ENCODE data around the gene UGT1A9. TPM values are rescaled to one million over a fixed set of nuclear protein-coding genes. Genes with fewer than 3 reads are reported as not detected.

UGT1A9 gene
- total and polyA plus RNA-seq, 2 of the 4 experiments (the other 2 are of a cell fraction), result not detected

DNA sequence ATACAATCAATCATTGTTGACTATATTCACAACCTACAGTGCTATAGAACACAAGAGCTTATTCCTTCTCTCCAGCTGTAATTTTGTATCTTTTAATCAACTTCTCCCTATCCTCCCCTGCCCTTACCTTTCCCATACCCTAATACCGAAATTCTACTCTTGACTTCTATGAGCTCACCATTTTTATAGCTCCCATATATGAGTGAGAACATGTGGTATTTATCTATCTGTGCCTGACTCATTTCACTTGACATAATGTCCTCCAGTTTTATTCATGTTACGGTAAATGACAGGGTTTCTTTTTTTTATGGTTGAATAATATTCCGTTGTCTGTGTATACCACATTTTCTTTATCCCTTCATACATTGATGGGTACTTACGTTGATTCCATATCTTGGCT is 109.1 kb downstream of the UGT1A9 start:
- Histone ChIP-seq H3K36me3 (ENCODE audit: control insufficient read depth, insufficient read depth, low read length) (no peaks in the 10 kb centered on the region), H2AK9ac (replicated peaks; ENCODE audit: low read depth, low read length, poor library complexity) (no peak overlapping the region), H3K4ac (ENCODE audit: low read depth, low read length) (no peak overlapping the region), H2AK5ac (ENCODE audit: low read depth, low read length) (no peak overlapping the region), H2BK15ac (ENCODE audit: low read depth, low read length) (no peak overlapping the region), H3K56ac (ENCODE audit: extremely low read depth, insufficient read depth, low read length) (no peak overlapping the region), H3K79me1 (ENCODE audit: low read depth in 1 of 2, low read length in 2 of 2) (no peaks in the 10 kb centered on the region), H4K20me1 (ENCODE audit: insufficient read depth, low read length) (no peaks in the 10 kb centered on the region), H4K91ac (ENCODE audit: insufficient read depth, low read depth, low read length) (no peak overlapping the region), H2BK5ac (ENCODE audit: low read depth, low read length, poor library complexity, severe bottlenecking) (no peak overlapping the region), H2BK20ac (ENCODE audit: low read depth, low read length) (no peak overlapping the region), H3K27me3 (ENCODE audit: control insufficient read depth, insufficient read depth, low read length) (no peaks in the 10 kb centered on the region), H3K14ac (replicated peaks; ENCODE audit: low read depth, low read length) (no peak overlapping the region), H3K27ac (ENCODE audit: insufficient read depth, low read length) (no peak overlapping the region), H3K4me3 (ENCODE audit: insufficient read depth, low read depth, low read length) (no peak overlapping the region), H3K9ac (ENCODE audit: low read depth, low read length) (no peak overlapping the region), H2AFZ (replicated peaks; ENCODE audit: low read length, poor library complexity) (no peak overlapping the region), H3K9me3 (ENCODE audit: control insufficient read depth, insufficient read depth, low read length) (peaks cover 3% of the 10 kb centered on the region; the same call in 1 of the 2 replicates), H3K9me1 (ENCODE audit: insufficient read depth, low read length) (no peaks in the 10 kb centered on the region), H3K4me1 (ENCODE audit: control insufficient read depth, insufficient read depth, low read length) (no peaks in the 10 kb centered on the region), H4K5ac (ENCODE audit: low read depth, low read length) (no peak overlapping the region), H3K23ac (ENCODE audit: low read depth, low read length) (no peak overlapping the region), H3K18ac (ENCODE audit: low read depth, low read length) (no peak overlapping the region), H2BK120ac (ENCODE audit: low read depth, low read length) (no peak overlapping the region), H3K4me2 (ENCODE audit: low read depth, low read length) (no peak overlapping the region), H4K8ac (ENCODE audit: low read depth in 2 of 2, low read length in 2 of 2) (no peak overlapping the region)
- ChIA-PET CTCF (no interaction called here), POLR2A (ENCODE audit: unreplicated experiment) (no interaction called here)
- no TSS peak for BruUV-seq (replicated peaks)
- no CpG with 5 or more reads among the region's 4 CpGs for WGBS, 2 experiments (ENCODE audit: extremely low coverage in 2 of 2, insufficient read length in 1 of 2)
- dilution Hi-C loops (cut with HindIII; ENCODE audit: low sequenced_read_pairs, unreplicated experiment) (no loop called here), in situ Hi-C loops (cut with MboI; ENCODE audit: low sequenced_read_pairs) (no loop called here), intact Hi-C loops (cut with micrococcal nuclease) (no loop called here)
- no peak for DNase-seq
- TF ChIP-seq POLR2A (IDR thresholded peaks at IDR 0.05; ENCODE audit: low read depth, low read length), result no peak
- no peak for TF ChIP-seq MAZ (IDR thresholded peaks at IDR 0.05; ENCODE audit: borderline replicate concordance, low read depth, low read length)
- TF ChIP-seq, protein P1, sequence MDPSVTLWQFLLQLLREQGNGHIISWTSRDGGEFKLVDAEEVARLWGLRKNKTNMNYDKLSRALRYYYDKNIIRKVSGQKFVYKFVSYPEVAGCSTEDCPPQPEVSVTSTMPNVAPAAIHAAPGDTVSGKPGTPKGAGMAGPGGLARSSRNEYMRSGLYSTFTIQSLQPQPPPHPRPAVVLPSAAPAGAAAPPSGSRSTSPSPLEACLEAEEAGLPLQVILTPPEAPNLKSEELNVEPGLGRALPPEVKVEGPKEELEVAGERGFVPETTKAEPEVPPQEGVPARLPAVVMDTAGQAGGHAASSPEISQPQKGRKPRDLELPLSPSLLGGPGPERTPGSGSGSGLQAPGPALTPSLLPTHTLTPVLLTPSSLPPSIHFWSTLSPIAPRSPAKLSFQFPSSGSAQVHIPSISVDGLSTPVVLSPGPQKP (IDR thresholded peaks at IDR 0.05; ENCODE audit: borderline replicate concordance, low read depth, low read length), result no peak
- TF ChIP-seq BHLHE40 (IDR thresholded peaks at IDR 0.05; ENCODE audit: low read depth, low read length), result no peak
- TF ChIP-seq SMC3 (IDR thresholded peaks at IDR 0.05; ENCODE audit: low read depth, low read length), result no peak
- no peak for TF ChIP-seq CHD1 (IDR thresholded peaks at IDR 0.05; ENCODE audit: low read depth, low read length)
- TF ChIP-seq FOS (IDR thresholded peaks at IDR 0.05; ENCODE audit: low read depth, low read length), result no peak
- TF ChIP-seq, protein P2, sequence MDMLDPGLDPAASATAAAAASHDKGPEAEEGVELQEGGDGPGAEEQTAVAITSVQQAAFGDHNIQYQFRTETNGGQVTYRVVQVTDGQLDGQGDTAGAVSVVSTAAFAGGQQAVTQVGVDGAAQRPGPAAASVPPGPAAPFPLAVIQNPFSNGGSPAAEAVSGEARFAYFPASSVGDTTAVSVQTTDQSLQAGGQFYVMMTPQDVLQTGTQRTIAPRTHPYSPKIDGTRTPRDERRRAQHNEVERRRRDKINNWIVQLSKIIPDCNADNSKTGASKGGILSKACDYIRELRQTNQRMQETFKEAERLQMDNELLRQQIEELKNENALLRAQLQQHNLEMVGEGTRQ (IDR thresholded peaks at IDR 0.05; ENCODE audit: low read depth, low read length), result no peak
- TF ChIP-seq RCOR1 (IDR thresholded peaks at IDR 0.05; ENCODE audit: insufficient replicate concordance, low read length), result no peak
- TF ChIP-seq RAD21 (IDR thresholded peaks at IDR 0.05; ENCODE audit: low read length), result no peak
- TF ChIP-seq, protein P3, sequence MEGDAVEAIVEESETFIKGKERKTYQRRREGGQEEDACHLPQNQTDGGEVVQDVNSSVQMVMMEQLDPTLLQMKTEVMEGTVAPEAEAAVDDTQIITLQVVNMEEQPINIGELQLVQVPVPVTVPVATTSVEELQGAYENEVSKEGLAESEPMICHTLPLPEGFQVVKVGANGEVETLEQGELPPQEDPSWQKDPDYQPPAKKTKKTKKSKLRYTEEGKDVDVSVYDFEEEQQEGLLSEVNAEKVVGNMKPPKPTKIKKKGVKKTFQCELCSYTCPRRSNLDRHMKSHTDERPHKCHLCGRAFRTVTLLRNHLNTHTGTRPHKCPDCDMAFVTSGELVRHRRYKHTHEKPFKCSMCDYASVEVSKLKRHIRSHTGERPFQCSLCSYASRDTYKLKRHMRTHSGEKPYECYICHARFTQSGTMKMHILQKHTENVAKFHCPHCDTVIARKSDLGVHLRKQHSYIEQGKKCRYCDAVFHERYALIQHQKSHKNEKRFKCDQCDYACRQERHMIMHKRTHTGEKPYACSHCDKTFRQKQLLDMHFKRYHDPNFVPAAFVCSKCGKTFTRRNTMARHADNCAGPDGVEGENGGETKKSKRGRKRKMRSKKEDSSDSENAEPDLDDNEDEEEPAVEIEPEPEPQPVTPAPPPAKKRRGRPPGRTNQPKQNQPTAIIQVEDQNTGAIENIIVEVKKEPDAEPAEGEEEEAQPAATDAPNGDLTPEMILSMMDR (conservative IDR thresholded peaks at IDR 0.05; ENCODE audit: low read depth, low read length), result no peak
- TF ChIP-seq RFX5 (IDR thresholded peaks at IDR 0.05; ENCODE audit: low read depth, low read length), result no peak
- TF ChIP-seq CEBPB (IDR thresholded peaks at IDR 0.05; ENCODE audit: low read depth, low read length), result no peak
- TF ChIP-seq MAFK (IDR thresholded peaks at IDR 0.05; ENCODE audit: low read depth, low read length), result no peak
- ATAC-seq (ENCODE audit: low read depth), result no peak
